Activated T-cell treated with anti-CD3 and anti-CD28 coated beads, Interleukin-2, amount 50 U/mL, for 4 hours (primary cell): ENCODE measurements around the gene SKP2. TPM values are rescaled to one million over a fixed set of nuclear protein-coding genes. Genes with fewer than 3 reads are reported as not detected.
"Not testable (repeated sequence)": the region's sequence is repeated elsewhere in the genome, so short reads cannot be mapped to it uniquely, and the experiment has no call there.

Source experiments
- ATAC-seq, 2 donors: fragments of 200-7000 bp; cut with Tn5 transposase; one replicate each; pipeline ENCODE4 v1.10.0; 2021
- DNase-seq: peaks from one replicate; pipeline ENCODE4 v3.0.0-alpha.2; 2020
- H3K27me3 Mint-ChIP-seq: one replicate; pipeline ENCODE4 v1.8.0; 2021; ENCODE audit warnings: low read depth, mixed read lengths
- H3K36me3 Mint-ChIP-seq: one replicate; pipeline ENCODE4 v1.8.0; 2022; ENCODE audit warnings: mixed read lengths; ENCODE audit not compliant: insufficient read depth
- H3K4me1 Mint-ChIP-seq: one replicate; pipeline ENCODE4 v1.8.0; 2021; ENCODE audit warnings: low read depth, mixed read lengths
- H3K4me3 Mint-ChIP-seq: one replicate; pipeline ENCODE4 v1.8.0; 2021; ENCODE audit warnings: mild to moderate bottlenecking, moderate library complexity, mixed read lengths
- H3K9me3 Mint-ChIP-seq: one replicate; pipeline ENCODE4 v1.8.0; 2021; ENCODE audit warnings: mixed read lengths
- total RNA-seq, 3 donors: library from RNA; stranded (reverse); gene quantifications; one replicate each; pipeline ENCODE4 v1.2.1, GENCODE V29; 2021

The SKP2 gene
- 10 to 100 TPM; 31.2 to 43.2 (median 31.2) TPM for total RNA-seq

DNA sequence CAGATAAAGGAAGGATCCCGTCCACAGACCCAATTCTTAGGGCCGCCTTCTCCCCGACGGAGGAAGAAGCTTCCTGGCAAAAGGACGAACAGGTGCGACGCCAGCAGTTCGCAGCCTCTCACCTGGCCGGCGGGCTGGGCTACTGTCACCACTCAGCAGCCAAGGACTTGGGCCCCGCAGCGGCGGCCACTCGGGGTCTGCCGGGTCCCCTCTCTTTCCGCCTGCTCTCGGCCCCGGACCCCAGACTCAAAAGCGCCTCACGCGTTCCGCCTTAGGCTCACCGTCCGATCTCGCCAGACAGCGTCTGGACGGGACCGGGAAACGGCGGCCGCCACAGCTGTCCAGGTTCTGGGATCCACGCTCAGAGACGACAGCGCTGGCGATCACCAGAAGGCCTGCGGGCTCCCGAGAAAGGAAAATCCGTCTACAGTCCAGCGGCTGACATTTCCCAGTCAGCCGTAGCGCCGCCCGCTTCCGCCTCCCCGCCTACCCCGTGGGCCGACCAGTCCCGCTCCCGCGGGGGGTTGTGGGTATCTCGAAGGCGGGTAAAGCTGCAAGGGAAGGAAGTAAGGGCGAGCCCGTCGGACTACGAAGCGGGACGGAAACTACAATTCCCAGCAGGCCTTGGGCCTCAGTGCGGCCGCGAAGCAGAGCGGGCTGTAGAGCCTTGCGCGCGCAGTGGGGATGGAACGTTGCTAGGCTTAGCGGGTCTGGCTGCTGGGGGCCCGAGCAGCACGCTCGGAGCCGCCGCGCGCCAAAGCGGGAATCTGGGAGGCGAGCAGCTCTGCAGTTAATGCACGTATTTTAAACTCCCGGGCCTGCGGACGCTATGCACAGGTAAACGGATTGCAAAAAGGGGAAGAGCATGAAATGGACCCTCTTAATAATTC, at the start of gene SKP2, which contains the start of gene LMBRD2:
Gene SKP2, plus strand, starts transcription at position 678 of the 890 bp plus-strand sequence. Its CDS starts 152 bp downstream, at position 830.
Gene LMBRD2, minus strand, starts transcription at position 454 of the 890 bp plus-strand sequence. CDS start 8,538 bp downstream, outside the sequence.
- peak; percentile 97 to 99 for ATAC-seq
- Mint-ChIP-seq H3K4me1 (peaks cover 55% of the 10 kb centered on the region), H3K27me3 (no peaks in the 10 kb centered on the region), H3K9me3 (no peaks in the 10 kb centered on the region), H3K36me3 (peaks cover 23% of the 10 kb centered on the region), H3K4me3 (peak within 1 kb of the TSS; percentile 92)
- DNase-seq: peak; percentile 93

DNA sequence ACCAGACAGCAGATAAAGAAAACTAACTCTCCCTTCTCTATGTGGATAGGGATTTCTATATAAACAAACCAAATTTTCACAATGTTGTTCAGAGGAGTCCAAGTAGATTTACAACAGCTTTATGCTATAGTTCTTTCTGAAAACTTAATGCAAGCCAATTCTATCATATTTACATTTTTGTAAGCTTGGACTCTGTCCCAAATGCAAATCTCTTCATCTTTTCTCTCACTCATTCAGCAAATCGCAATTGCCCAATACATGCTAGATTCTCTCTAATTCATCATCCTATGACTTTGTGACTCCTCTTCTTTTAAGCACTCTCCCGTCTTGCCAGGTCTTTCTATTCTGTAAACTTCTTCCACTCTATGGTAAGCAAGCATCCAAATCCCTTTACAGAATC, 46.1 kb upstream of the SKP2 start:
- no peak for ATAC-seq
- H3K4me1 Mint-ChIP-seq: no peaks in the 10 kb centered on the region
- no peaks in the 10 kb centered on the region for H3K9me3 Mint-ChIP-seq
- no peaks in the 10 kb centered on the region for H3K27me3 Mint-ChIP-seq
- peaks cover 51% of the 10 kb centered on the region for H3K36me3 Mint-ChIP-seq
- no peak for DNase-seq
- no peak overlapping the region for H3K4me3 Mint-ChIP-seq

DNA sequence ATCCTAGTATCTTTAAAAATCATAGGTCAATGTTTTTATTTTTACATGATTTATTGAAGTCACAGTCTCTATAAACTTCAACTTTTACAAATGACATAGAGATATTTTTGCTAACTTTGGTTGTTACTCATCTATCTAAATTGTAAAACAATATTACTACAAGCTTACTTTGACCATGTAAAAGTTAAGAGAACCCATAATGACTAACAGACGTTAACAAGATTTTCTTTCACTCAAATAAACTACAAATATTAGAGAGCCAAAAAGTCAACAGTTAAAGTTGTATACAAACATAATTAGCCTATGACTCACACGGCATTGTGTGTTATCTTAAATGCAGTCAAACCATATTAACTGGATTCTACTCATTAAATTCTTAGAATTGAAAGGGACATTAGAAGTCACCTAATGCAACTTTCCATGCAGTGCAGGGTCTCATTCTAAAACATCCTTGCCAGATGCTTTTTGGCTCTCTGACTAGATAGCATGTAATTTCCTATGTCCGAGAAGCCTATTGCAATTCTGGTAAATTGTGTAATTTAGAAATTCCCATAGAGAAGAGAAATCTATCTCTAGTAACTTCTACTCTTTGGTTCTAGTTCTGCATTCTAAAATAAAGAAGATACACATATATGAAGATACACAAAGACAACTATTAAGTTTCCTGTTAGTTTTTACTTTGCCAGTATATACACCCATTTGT, 43.0 kb upstream of the SKP2 start:
- no peaks in the 10 kb centered on the region for H3K27me3 Mint-ChIP-seq
- peaks cover 50% of the 10 kb centered on the region for H3K36me3 Mint-ChIP-seq
- H3K4me1 Mint-ChIP-seq: no peaks in the 10 kb centered on the region
- H3K4me3 Mint-ChIP-seq: no peak overlapping the region
- DNase-seq (no peak), ATAC-seq (no peak)
- H3K9me3 Mint-ChIP-seq: no peaks in the 10 kb centered on the region

DNA sequence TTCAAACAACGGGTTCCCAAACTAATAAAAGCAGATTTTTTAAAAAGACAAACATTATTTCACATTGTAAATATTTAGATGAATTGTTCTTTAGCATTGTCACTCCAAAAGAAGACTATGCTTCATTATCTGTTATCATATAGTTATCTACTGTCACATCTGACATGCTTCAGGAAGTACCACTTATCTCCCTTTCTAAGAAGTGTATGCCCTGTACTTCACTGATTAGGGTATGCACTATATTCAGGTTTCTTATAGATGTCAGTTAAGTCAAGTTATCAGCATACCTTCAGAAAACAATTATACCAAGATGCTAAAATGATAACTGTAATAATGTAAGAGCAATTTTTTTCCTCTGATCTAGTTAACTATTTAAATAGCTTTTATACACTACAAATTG, 40.7 kb upstream of the SKP2 start:
- no peaks in the 10 kb centered on the region for H3K4me1 Mint-ChIP-seq
- H3K36me3 Mint-ChIP-seq: peaks cover 47% of the 10 kb centered on the region
- H3K27me3 Mint-ChIP-seq: no peaks in the 10 kb centered on the region
- no peak for ATAC-seq
- no peak overlapping the region for H3K4me3 Mint-ChIP-seq
- H3K9me3 Mint-ChIP-seq: no peaks in the 10 kb centered on the region
- no peak for DNase-seq

DNA sequence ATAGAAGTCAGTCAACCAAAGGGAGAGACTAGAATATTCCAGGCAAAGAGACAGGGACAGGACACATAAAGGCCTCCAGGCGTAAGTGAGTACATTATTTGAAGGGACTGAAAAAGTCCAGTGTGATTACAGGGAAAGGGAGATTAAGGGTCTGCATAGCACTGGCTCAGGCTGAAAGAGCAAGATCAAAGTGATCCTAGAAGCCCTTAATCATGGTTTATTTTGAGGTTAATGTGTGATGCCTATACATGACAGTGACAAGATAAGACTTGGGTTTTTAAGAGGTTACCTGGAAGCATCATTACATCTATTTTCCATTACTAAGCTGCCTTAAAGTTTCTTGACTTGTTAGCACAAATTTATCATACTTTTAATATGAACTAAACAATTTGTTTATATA, 26.0 kb upstream of the SKP2 start:
- Mint-ChIP-seq H3K36me3 (peaks cover 33% of the 10 kb centered on the region), H3K4me1 (peaks cover 10% of the 10 kb centered on the region), H3K4me3 (no peak overlapping the region), H3K9me3 (peaks cover 9% of the 10 kb centered on the region), H3K27me3 (no peaks in the 10 kb centered on the region)
- peak in 1 of 2 donors; percentile 37 for ATAC-seq
- no peak for DNase-seq

DNA sequence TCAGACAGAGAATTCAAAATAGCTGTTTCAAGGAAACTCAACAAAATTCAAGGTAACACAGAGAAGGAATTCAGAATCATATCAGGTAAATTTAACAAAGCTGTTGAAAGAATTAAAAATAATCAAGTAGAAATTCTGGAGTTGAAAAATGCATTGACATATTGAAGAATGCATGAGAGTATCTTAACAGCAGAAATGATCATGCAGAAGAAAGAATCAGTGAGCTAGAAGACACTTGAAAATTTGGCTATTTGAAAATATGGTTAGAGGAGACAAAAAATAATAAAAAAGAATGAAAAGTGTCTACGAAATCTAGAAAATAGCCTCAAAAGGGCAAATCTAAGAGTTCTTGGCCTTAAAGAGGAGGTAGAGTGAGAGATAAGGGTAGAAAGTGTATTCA, 23.1 kb upstream of the SKP2 start:
- H3K36me3 Mint-ChIP-seq: peaks cover 42% of the 10 kb centered on the region
- DNase-seq (no peak), ATAC-seq (no peak)
- no peak overlapping the region for H3K4me3 Mint-ChIP-seq
- no peaks in the 10 kb centered on the region for H3K27me3 Mint-ChIP-seq
- peaks cover 13% of the 10 kb centered on the region for H3K4me1 Mint-ChIP-seq
- peaks cover 9% of the 10 kb centered on the region for H3K9me3 Mint-ChIP-seq

DNA sequence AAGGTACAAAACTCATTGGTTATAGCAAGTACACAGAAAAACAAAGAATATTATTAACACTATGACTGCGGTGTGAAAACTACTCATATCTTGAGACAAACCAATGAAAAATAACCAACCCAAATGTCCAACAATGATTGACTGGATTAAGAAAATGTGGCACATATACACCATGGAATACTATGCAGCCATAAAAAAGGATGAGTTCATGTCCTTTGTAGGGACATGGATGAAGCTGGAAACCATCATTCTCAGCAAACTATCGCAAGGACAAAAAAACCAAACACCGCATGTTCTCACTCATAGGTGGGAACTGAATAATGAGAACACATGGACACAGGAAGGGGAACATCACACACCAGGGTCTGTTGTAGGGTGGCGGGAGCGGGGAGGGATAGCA, 22.2 kb upstream of the SKP2 start:
- not testable (repeated sequence) for ATAC-seq, DNase-seq, H3K4me3 Mint-ChIP-seq, H3K27me3 Mint-ChIP-seq, H3K9me3 Mint-ChIP-seq
- Mint-ChIP-seq H3K36me3 (peaks cover 46% of the 10 kb centered on the region), H3K4me1 (peaks cover 13% of the 10 kb centered on the region)

DNA sequence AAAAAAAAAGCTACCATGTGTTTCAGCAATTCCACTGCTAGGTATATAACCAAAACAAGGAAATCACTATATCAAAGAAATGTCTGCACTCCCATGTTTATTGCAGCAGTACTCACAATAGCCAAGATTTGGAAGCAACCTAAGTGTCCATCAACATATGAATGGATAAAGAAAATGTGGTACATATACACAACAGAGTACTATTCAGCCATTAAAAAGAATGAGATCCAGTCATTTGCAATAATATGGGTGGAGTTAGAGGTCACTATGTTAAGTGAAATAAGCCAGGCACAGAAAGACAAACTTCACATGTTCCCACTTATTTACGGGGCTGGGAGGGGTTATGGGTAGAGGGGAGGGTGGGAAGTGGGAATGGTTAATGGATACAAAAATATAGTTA, 18.9 kb upstream of the SKP2 start:
- H3K4me3 Mint-ChIP-seq, H3K27me3 Mint-ChIP-seq, ATAC-seq, H3K9me3 Mint-ChIP-seq, H3K4me1 Mint-ChIP-seq, DNase-seq: not testable (repeated sequence)
- peaks cover 52% of the 10 kb centered on the region for H3K36me3 Mint-ChIP-seq

DNA sequence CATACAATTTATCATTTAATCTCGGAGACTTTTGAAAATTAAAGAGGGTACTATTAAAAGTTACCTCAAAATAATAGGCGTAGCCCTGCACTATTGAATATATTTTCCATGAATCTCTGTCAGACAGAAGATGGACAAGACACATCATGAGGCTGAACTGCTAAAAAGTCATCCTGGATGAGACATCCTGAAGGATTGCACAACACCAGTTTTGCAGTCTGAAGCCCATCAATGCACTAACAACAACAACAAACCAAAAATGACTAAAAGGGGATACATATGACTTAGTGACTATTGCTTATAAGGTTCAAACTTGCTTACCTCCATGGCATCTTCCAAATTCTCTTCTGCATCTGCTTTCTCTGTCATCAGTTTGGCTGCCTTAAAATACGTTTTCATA, 15.9 kb upstream of the SKP2 start:
- Mint-ChIP-seq H3K36me3 (peaks cover 47% of the 10 kb centered on the region), H3K4me1 (peaks cover 3% of the 10 kb centered on the region), H3K4me3 (no peak overlapping the region), H3K9me3 (peaks cover 10% of the 10 kb centered on the region), H3K27me3 (no peaks in the 10 kb centered on the region)
- ATAC-seq (no peak), DNase-seq (no peak)

DNA sequence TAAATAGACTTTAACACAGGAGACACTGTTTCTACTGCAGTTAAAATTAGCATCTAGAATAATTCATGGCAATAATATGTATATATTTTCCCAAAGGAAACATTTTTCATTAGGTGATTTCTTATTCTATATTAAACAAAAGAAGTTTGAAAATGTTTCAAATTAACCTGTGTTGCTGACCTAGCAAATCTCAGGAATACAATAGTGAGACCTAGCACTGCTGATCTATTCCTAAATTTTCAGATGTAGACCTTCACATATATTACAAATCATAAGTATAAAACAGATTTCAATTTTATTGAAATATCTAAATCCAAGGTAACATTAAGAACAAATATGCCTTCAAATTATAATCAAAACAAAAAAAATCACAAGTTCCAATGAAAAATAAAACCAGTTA, 15.3 kb upstream of the SKP2 start:
- no peak overlapping the region for H3K4me3 Mint-ChIP-seq
- ATAC-seq: no peak
- no peak for DNase-seq

DNA sequence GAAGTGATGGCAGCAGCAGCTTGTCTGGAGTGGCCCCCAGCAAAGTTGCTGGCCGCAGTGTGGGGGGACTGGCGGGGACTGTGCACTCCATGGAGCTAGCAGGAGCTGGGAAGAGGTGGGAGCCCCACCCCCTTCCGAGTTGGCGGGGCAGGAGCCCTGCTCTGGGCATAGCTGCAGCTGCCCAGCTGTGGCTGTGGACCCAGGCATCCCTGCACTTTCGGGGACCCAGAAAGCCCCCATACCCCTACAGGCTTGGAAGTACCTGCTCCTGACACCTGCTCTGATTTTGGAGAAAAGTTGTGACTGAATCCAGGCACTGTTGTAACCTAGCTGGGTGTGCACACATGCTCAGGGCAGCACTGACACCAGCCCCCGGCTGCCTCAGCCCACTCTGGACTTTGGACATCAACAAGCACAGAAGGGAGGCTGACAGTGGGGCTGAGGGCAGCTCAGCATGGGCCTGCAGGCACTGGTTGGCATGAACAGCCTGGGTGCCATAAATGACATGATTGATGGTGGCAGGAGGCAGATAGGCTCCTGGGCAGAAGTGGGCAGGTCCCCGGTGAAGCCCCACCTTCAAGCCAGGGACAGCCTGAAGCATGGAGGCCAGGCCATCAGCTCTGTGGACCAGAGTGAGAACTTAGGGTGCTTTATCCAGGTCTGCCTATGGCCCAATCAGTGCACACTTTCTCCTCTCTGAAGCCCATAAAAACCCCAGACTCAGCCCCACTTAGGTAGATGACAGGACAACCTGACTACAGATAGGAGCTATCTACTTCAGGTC, 12.8 kb upstream of the SKP2 start:
- H3K36me3 Mint-ChIP-seq: peaks cover 36% of the 10 kb centered on the region
- DNase-seq: no peak
- no peaks in the 10 kb centered on the region for H3K27me3 Mint-ChIP-seq
- peaks cover 10% of the 10 kb centered on the region for H3K9me3 Mint-ChIP-seq
- no peak overlapping the region for H3K4me3 Mint-ChIP-seq
- no peaks in the 10 kb centered on the region for H3K4me1 Mint-ChIP-seq
- no peak for ATAC-seq

More for the DNA sequence above, 15.3 kb upstream of the SKP2 start:
- Mint-ChIP-seq H3K4me1 (peaks cover under 1% of the 10 kb centered on the region), H3K9me3 (peaks cover 10% of the 10 kb centered on the region), H3K36me3 (peaks cover 44% of the 10 kb centered on the region), H3K27me3 (no peaks in the 10 kb centered on the region)

DNA sequence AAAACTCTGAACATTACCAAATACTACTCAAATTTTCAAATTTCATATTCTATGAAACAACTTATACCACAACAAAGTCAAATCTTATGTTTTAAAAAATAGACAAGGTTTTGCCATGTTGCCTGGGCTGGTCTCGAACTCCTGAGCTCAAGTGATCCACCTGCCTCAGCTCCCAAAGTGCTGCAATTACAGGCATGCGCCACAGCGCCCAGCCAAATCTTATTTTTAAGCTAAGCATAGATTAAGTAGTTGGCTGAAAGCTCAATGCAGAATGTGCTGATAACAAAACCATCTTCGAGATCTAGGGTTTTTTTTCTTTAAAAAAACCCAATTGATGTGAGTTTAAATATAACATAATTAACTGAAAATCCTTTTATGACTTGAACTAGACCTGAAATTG, 6.6 kb upstream of the SKP2 start:
- Mint-ChIP-seq H3K4me3 (no peak overlapping the region), H3K27me3 (no peaks in the 10 kb centered on the region), H3K4me1 (peaks cover 27% of the 10 kb centered on the region), H3K36me3 (peaks cover 8% of the 10 kb centered on the region), H3K9me3 (peaks cover 4% of the 10 kb centered on the region)
- DNase-seq (no peak), ATAC-seq (no peak)

DNA sequence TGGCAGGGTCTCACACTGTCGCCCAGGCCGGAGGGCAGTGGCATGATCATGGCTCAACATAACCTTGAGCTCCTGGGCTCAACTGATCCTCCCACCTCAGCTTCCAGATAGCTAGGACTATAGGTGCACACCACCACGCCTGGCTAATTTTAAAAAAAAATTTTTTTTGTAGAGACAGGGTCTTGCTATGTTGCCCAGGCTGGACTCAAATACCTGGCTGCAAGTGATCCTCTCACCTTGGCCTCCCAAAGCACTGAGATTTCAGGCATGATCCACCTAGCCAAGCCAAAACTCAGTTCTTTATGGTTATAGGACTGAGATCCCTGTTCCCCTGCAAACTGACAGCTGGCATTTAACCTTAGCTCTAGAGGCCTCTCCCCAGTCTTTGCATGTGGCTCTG, 5.5 kb upstream of the SKP2 start:
- H3K27me3 Mint-ChIP-seq: no peaks in the 10 kb centered on the region
- DNase-seq (no peak), ATAC-seq (no peak)
- peaks cover 1% of the 10 kb centered on the region for H3K36me3 Mint-ChIP-seq
- no peaks in the 10 kb centered on the region for H3K9me3 Mint-ChIP-seq
- no peak overlapping the region for H3K4me3 Mint-ChIP-seq
- H3K4me1 Mint-ChIP-seq: peaks cover 33% of the 10 kb centered on the region

DNA sequence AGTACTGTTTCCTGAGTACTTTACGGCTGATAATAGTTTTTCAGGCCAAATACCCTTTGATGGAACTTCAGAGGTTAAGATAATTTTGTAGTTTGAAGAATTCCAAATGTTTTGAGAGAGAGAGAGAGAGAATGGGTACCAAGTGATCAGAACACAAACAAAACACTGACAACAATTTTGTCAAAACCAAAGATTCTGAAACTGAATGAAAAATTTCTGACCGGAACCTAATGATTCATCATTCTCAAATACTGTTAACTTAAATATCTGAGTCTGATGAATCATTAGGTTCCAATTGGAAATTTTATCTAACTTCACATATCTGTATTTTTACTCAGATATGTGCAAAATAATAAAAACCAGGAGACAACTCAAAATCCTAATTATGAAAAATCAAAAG, 4.2 kb upstream of the SKP2 start:
- Mint-ChIP-seq H3K4me1 (peaks cover 37% of the 10 kb centered on the region), H3K9me3 (no peaks in the 10 kb centered on the region), H3K4me3 (no peak overlapping the region), H3K36me3 (peaks cover 1% of the 10 kb centered on the region), H3K27me3 (no peaks in the 10 kb centered on the region)
- DNase-seq: no peak
- no peak for ATAC-seq
